Fibroblast of gingiva (primary cell): ENCODE data around the gene UNC13A.

ENCODE experiments used
- DNase-seq: peaks from one replicate; pipeline ENCODE4 v3.0.0-alpha.2; 2011; ENCODE audit warnings: low read depth

UNC13A gene

GRCh38 chr19:17669419-17669818 is 18.7 kb downstream of the UNC13A start:
- DNase-seq, result no peak

- DNase-seq, result no peak
Observed at GRCh38 chr19:17665058-17665457, 23.1 kb downstream of the UNC13A start.

- no peak for DNase-seq
Observed at GRCh38 chr19:17659996-17660395, 28.2 kb downstream of the UNC13A start.

- DNase-seq, result peak; percentile 46
Observed at GRCh38 chr19:17658666-17659065, 29.5 kb downstream of the UNC13A start.

- no peak for DNase-seq
Observed at GRCh38 chr19:17658240-17658639, 29.9 kb downstream of the UNC13A start.

DNA sequence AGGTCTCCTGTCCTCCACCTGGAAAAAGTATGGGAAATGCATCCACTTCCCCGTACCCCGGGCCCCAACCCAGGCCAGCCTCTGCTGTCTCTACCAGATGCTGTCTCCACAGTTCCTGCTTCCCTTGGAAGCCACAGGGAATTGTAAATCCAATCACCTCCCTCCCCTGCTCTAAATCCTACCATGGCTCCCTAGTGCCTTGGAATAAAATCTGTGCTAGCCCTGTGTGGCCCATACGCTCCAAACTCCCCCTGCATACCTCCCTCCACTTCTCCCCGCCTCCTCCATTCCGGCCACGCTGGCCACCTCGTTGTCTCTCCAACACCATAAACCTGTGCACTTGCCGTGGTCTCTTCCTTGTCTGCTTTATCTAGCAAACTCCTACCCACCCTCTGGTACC is 31.2 kb downstream of the UNC13A start:
- no peak for DNase-seq

DNA sequence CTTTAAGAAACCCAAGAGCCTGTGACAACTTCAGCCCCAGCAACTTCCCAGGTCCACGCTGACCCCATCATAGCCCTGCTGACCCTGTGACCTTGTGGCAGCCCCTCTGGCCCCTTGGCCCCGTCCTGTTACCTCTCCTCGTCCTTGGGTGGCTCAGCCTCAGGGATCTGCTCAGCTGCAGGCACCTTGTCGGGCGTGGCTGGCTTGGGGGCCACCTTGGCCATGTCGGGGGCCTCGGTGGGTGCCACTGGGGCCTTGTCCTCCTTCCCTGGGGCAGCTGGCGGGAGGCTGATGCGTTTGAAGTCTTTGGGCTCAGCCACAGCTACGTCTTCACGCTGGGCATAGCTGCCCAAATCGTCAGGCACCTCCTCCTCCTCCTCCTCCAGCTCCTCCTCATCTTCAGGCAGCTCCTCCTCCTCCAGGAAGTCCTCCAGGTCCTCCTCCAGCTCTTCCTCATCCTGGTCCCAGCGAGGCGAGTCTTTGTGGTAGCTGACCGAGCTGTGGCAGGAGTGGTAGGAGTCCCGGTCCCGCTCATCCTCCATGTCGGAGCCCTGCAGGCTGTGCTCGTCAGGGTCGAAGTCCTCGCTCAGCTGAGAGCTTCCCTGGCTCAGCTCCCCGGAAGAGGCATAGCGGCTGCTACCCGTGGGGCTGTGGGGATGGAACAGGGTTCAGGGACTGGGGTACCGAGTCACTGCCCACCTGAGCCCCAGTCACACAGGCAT is 32.2 kb downstream of the UNC13A start:
- no peak for DNase-seq

- DNase-seq, result no peak
Observed at GRCh38 chr19:17654993-17655392, 33.2 kb downstream of the UNC13A start.

DNA sequence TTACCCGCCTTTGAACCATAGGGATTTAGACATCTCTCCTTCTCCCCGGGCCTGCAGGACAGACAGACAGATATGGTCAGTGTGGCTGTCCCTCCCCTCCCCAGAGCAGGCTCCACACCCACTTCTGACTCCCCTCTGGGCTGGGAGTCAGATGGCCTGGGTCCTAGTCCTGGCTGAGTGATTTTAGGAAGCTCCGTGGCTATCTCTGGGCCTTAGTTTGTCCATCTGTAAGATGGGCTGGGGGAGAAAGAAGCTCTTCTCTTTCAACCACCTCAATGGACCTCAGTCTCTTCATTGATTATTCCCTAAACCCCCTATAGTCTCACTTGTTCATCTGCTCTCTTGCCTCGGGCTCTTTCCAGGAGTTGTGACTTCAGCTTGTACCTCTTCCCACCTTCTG is 35.5 kb downstream of the UNC13A start:
- DNase-seq, result no peak

DNA sequence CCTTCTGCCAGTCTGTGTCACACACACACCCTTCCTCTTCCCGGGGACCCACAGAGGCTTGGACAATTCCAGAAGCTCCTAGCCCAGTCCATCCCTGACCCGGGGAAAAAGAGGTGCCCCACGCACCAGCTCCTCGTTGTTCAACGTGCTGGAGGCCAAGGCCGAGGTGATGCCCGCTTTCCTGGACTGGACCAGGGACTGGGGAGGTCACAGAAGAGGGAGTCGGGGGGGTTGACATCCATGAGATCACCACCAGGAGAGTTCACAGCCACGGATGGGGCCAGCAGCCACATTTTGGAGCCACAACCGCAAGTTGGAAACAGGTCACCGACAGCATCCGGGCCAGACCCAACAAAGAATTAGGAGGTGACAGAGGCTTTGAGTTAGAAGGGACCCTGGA is 39.4 kb downstream of the UNC13A start:
- no peak for DNase-seq

DNA sequence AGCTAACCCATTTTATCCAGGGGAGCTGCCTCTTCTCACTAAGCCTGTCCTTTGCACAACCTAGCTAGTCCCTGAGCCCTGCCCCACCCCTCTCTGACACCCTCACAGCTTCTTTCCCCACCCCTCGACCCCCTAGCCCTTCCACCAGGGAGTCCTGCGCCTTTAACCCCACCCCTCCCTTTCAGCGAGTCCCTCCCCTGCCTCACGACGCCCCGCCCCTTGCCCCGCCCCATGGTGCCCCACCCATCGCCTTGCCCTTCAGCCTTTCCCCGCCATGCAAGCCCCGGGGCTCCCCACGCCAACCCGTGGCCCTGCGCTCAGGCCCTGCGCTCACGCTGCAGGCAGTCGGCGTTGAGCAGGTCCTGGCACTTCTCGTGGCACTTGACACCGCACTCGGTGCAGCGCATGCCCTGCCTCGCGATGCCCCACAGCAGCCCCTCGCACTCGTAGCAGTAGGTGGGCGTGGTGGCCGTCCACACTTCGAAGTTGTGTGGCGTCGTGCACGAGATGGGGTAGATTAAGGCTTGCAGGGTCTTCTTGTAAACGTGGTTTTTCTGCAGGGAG is 40.0 kb downstream of the UNC13A start:
- DNase-seq, result no peak

DNA sequence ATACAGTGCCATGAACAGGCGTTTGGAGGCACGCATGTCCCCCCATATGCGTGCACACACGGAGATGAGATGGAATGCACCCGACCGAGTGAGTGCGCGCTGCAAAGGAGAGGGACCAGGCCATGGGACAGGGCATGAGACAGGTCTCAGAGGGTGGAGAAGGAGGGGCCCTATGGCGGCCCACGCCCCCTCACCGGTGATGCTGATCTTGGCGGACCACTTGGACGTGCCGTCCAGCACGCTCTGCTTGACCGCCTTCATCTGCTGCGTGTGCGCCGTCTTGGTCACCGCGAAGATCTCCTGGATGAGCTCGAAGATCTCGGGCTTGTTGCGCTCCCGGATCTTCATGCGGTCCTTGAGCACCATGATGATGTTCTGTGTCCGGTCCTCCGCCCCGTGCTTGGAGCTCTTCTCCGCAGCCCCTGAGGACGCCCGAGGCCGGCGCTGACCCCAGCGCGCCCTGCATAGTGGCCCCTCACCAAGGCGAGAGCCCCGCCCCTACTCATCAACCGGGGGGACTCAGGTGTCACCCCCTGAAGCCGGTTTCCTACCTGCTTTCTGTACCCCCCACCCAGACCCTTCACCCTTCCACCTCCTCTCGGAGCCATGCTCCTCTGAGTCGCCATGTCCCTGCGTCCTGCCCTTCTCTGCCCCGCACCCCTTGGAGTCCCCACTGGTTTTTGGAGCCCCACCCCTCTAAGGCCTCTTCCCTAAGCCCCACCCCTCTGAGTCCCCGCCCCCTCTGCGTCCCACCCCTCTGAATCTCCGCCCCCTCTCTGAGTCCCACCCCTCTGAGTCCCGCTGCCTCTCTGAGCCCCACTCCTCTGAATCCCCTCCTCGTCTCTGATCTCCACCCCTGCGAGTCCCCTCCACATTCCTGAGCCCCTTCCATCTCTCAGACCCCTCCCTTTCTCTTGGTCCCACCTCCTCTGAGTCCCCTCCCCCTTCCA is 40.8 kb downstream of the UNC13A start:
- DNase-seq, result no peak

DNA sequence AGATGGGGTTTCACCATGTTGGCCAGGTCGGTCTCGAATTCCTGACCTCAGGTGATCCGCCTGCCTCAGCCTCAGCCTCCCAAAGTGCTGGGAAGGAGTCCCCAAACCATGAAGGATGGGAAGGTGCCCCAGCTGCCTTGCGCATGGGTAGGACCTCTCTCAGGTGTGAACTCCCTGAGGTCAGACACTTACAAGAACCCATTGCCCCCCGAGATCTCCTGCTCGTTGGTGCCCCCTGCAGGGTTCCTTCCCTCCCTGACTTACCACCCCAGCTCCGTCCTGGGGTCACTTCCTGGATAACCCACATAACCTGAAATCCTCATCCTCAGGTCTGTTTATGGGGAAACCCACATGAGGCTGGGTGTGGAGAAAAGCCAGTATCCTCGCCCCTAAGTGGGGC is 41.7 kb downstream of the UNC13A start:
- no peak for DNase-seq

GRCh38 chr19:17645339-17645963 is 42.7 kb downstream of the UNC13A start:
- no peak for DNase-seq

- no peak for DNase-seq
Observed at GRCh38 chr19:17642656-17643055, 45.5 kb downstream of the UNC13A start.

DNA sequence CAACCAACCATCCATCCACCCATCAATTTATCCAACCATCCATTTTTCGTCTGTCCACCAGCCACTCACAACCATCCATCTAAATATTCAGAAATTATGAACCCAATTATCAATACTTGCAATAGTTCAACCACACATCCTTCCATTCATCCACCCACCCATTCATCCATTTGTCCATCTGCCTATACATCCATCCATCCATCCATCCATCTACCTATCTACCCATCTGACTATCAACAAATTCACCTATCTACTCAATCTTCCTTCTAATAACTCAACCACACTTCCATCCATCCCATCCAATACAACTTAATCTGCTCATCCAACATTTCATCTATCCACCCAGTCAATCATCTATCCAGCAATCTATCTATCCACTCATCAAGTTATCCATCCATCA is 46.3 kb downstream of the UNC13A start:
- DNase-seq, result no peak

GRCh38 chr19:17641181-17641580 is 47.0 kb downstream of the UNC13A start:
- DNase-seq, result no peak

- DNase-seq, result no peak
Observed at GRCh38 chr19:17633700-17634099, 54.5 kb downstream of the UNC13A start.

DNA sequence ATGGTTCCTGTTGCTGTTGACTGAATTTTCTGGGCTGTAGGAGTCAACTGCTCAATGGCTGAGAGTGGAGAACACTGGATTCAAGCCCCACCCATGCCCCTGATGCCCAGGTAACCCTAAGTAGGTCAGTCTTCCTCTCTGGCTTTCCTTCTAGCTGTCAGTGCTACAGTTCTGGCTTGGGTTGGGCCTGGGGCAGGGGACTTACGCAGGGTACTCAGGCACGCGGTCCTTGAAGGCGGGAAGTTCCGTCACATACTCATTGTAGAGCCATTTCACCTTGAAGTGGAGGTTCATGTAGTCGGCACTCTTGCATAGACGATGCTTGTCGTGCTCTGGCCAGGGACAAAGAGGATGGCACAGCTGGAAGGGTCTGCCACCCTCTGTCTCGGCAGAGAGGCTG is 55.6 kb downstream of the UNC13A start:
- DNase-seq, result no peak

DNA sequence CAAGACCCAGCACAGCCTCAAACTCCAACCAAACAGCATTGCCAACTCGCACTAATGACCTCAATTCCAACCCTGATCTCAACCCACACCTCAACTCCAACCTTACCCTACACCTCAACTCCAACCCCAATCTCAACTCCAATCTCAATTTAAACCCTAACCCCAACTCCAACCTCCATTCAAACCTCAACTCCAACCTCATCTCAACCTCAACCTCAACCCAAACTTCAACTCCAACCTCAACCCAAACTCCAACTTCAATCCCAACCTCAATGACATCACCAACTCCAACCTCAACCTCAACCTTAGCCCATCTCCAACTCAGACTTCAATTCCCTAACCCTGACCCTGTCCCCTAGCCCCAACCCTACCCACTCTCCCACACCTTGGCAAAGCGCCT is 58.4 kb downstream of the UNC13A start:
- DNase-seq, result no peak

DNA sequence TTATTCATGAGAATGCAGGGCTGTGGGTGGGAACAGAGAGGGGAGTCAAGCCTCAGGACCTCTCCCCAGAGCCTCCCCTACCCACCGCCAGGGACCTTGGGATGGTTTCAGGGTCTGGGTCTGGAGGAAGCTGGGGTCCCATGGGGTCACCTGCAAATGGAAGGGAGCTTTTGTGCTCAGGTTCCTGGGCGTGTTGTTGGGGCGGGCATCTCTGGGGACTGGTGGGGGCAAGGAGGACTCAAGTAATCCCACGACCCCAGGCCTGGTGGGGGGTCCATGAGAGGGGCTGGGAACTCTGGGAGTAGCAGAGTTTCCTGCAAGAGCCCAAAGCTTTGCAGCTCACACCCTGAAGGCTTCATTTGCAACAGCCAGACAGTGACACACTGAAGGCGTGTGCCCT is 60.2 kb downstream of the UNC13A start:
- DNase-seq, result no peak

GRCh38 chr19:17627161-17627560 is 61.0 kb downstream of the UNC13A start:
- no peak for DNase-seq
